Smooth muscle cell (in vitro differentiated cells): Measurements from ENCODE around the gene CTTN. TPM values are rescaled to one million over a fixed set of nuclear protein-coding genes. Genes with fewer than 3 reads are reported as not detected.

ENCODE experiments used
- DNase-seq: peaks from one replicate; lab custom pipeline; 2025; ENCODE audit not compliant: unreplicated experiment; lab: John Stamatoyannopoulos, UW
- H2AFZ ChIP-seq: fragments of 200-600 bp; sonication (generic); 2 replicates; pipeline ENCODE4 v1.6.0; 2016; ENCODE audit warnings: antibody characterized with exemption, low read depth, mild to moderate bottlenecking
- H3F3A ChIP-seq: fragments of 200-600 bp; sonication (generic); 2 replicates; pipeline ENCODE4 v1.6.0; 2017; ENCODE audit warnings: antibody characterized with exemption, low read depth
- H3K27ac ChIP-seq: fragments of 200-600 bp; sonication (generic); 2 replicates; pipeline ENCODE4 v1.5.1; 2016; ENCODE audit warnings: low read depth, mild to moderate bottlenecking
- H3K27me3 ChIP-seq: fragments of 200-600 bp; sonication (generic); 2 replicates; pipeline ENCODE4 v1.6.1; 2016; ENCODE audit warnings: low read depth, mild to moderate bottlenecking
- H3K36me3 ChIP-seq: fragments of 200-600 bp; sonication (generic); 2 replicates; pipeline ENCODE4 v1.5.1; 2016; ENCODE audit warnings: low read depth
- H3K4me1 ChIP-seq: fragments of 200-600 bp; sonication (generic); 2 replicates; pipeline ENCODE4 v1.5.1; 2016; ENCODE audit warnings: low read depth
- H3K4me2 ChIP-seq: fragments of 200-600 bp; sonication (generic); 2 replicates; pipeline ENCODE4 v1.6.0; 2016; ENCODE audit warnings: mild to moderate bottlenecking
- H3K4me3 ChIP-seq: fragments of 200-600 bp; sonication (generic); 2 replicates; pipeline ENCODE4 v1.5.1; 2016; ENCODE audit warnings: mild to moderate bottlenecking
- H3K79me2 ChIP-seq: fragments of 200-600 bp; sonication (generic); 2 replicates; pipeline ENCODE4 v1.6.0; 2016; ENCODE audit warnings: low read depth, mild to moderate bottlenecking
- H3K9ac ChIP-seq: fragments of 200-600 bp; sonication (generic); 2 replicates; pipeline ENCODE4 v1.6.0; 2016; ENCODE audit warnings: low read depth
- H3K9me3 ChIP-seq: fragments of 200-600 bp; sonication (generic); replicated peaks from 2 replicates; pipeline ENCODE4 v1.5.1; 2016; ENCODE audit warnings: low read depth
- H4K20me1 ChIP-seq: fragments of 200-600 bp; sonication (generic); 2 replicates; pipeline ENCODE4 v1.6.0; 2016; ENCODE audit warnings: low read depth
- CTCF ChIP-seq: fragments of 200-600 bp; sonication (generic); IDR thresholded peaks from 2 replicates; pipeline ENCODE4 v1.5.1; 2017; ENCODE audit warnings: borderline replicate concordance, mild to moderate bottlenecking, antibody characterized with exemption; ENCODE audit not compliant: insufficient read depth, poor library complexity, severe bottlenecking
- WGBS: methylation state at CpG from one replicate; pipeline ENCODE4 v1.1.7; 2016; ENCODE audit warnings: low lambda C conversion rate; 5-methylcytosine and 5-hydroxymethylcytosine counted together
- polyA plus RNA-seq: library from polyadenylated mRNA; unstranded; fragments of >200 nt; fragmentation: Nextera tagmentation; extraction: Ambion mirVana; gene quantifications from 2 replicates; pipeline ENCODE4 v1.2.1, GENCODE V29; 2016
- total RNA-seq: library from RNA; depleted of rRNA; stranded (reverse); fragments of >200 nt; gene quantifications from 2 replicates; pipeline ENCODE4 v1.2.3, GENCODE V29; 2014

CTTN gene
- total and polyA plus RNA-seq, 2 experiments from 2014 or later, result 64.7 to 173 TPM

GRCh38 chr11:70368961-70369360, 29.4 kb upstream of the CTTN start:
- no peak overlapping the region for H3K27ac ChIP-seq
- no peak for DNase-seq
- peaks cover 8% of the 10 kb centered on the region for H3K79me2 ChIP-seq
- no peaks in the 10 kb centered on the region for H3K36me3 ChIP-seq
- 98% methylated on average over 2 of the region's 2 CpGs for WGBS
- H3K9ac ChIP-seq, result no peak overlapping the region
- no peak overlapping the region for H3K4me2 ChIP-seq
- no peaks in the 10 kb centered on the region for H3F3A ChIP-seq
- H3K9me3 ChIP-seq, result no peaks in the 10 kb centered on the region
- H2AFZ ChIP-seq, result no peak overlapping the region
- no peaks in the 10 kb centered on the region for H3K4me1 ChIP-seq
- no peak for TF ChIP-seq CTCF
- no peak overlapping the region for H3K4me3 ChIP-seq
- H4K20me1 ChIP-seq, result peaks cover 13% of the 10 kb centered on the region
- H3K27me3 ChIP-seq, result no peaks in the 10 kb centered on the region

- Histone ChIP-seq H3K9me3 (no peaks in the 10 kb centered on the region), H3K4me3 (no peak overlapping the region), H4K20me1 (peaks cover 17% of the 10 kb centered on the region), H2AFZ (no peak overlapping the region), H3K9ac (no peak overlapping the region), H3K27ac (no peak overlapping the region), H3K4me1 (no peaks in the 10 kb centered on the region), H3F3A (no peaks in the 10 kb centered on the region), H3K27me3 (no peaks in the 10 kb centered on the region), H3K79me2 (peaks cover 8% of the 10 kb centered on the region), H3K36me3 (no peaks in the 10 kb centered on the region), H3K4me2 (no peak overlapping the region)
- no peak for DNase-seq
- TF ChIP-seq CTCF, result no peak
- WGBS, result 66% methylated on average over 5 of the region's 5 CpGs
Observed at GRCh38 chr11:70371241-70371640, 27.1 kb upstream of the CTTN start.

GRCh38 chr11:70372076-70372475, 26.3 kb upstream of the CTTN start:
- H3K27ac ChIP-seq, result no peak overlapping the region
- H3K27me3 ChIP-seq, result no peaks in the 10 kb centered on the region
- peaks cover 14% of the 10 kb centered on the region for H4K20me1 ChIP-seq
- H2AFZ ChIP-seq, result no peak overlapping the region
- no peak overlapping the region for H3K4me3 ChIP-seq
- no peaks in the 10 kb centered on the region for H3F3A ChIP-seq
- H3K36me3 ChIP-seq, result no peaks in the 10 kb centered on the region
- H3K79me2 ChIP-seq, result peaks cover 8% of the 10 kb centered on the region
- H3K4me1 ChIP-seq, result no peaks in the 10 kb centered on the region
- no peak overlapping the region for H3K9ac ChIP-seq
- no peaks in the 10 kb centered on the region for H3K9me3 ChIP-seq
- no peak for TF ChIP-seq CTCF
- 97% methylated on average over 8 of the region's 8 CpGs for WGBS
- no peak overlapping the region for H3K4me2 ChIP-seq
- DNase-seq, result no peak

- Histone ChIP-seq H3K27ac (no peak overlapping the region), H3K9me3 (no peaks in the 10 kb centered on the region), H4K20me1 (peaks cover 8% of the 10 kb centered on the region), H3K4me1 (no peaks in the 10 kb centered on the region), H3K9ac (no peak overlapping the region), H3K4me3 (no peak overlapping the region), H3K79me2 (no peaks in the 10 kb centered on the region), H3K27me3 (no peaks in the 10 kb centered on the region), H2AFZ (no peak overlapping the region), H3K36me3 (peaks cover 3% of the 10 kb centered on the region), H3K4me2 (no peak overlapping the region), H3F3A (no peaks in the 10 kb centered on the region)
- WGBS, result 91% methylated on average over 12 of the region's 12 CpGs
- no peak for DNase-seq
- TF ChIP-seq CTCF, result no peak
Observed at GRCh38 chr11:70376621-70377020, 21.7 kb upstream of the CTTN start.
